HUDEP-2 (cell line): ENCODE data around the gene SKAP1.
A peak's percentile ranks its signal among the peaks of the same experiment; 100 is the strongest.

Source experiments
- DNase-seq, 76 experiments: peaks; one replicate each; lab custom pipeline; 2025; ENCODE audit not compliant: unreplicated experiment in 76 of 76; lab: John Stamatoyannopoulos, UW

The SKAP1 gene

GRCh38 chr17:48429638-48430586 is at the start of gene SKAP1:
Gene SKAP1, minus strand, starts transcription at chr17:48430214.
- peak in 20 of 76 experiments; percentile 1 to 61 (median 12) for DNase-seq

DNA sequence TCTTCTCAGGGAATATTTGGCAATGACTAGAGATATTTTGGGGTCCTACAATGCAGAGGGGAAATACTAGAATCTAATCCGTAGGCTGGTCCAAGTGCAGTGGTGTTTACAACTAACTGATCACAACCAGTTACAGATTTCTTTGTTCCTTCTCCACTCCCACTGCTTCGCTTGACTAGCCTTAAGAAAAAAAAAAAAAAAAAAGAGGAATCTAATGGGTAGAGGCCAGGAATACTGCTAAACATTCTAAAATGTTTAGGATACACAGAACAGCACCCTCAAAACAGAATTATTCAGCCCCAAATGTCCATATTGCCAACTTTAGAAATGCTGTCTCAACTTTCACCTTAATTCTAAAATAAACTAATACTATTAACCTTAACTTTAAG is 49.0 kb upstream of the SKAP1 start:
- DNase-seq = no peak

- DNase-seq = peak in 22 of 76 experiments; percentile 5 to 57 (median 18)
Measured at GRCh38 chr17:48478224-48479013, 48.4 kb upstream of the SKAP1 start.

GRCh38 chr17:48477221-48477620 is 47.2 kb upstream of the SKAP1 start:
- no peak for DNase-seq

DNA sequence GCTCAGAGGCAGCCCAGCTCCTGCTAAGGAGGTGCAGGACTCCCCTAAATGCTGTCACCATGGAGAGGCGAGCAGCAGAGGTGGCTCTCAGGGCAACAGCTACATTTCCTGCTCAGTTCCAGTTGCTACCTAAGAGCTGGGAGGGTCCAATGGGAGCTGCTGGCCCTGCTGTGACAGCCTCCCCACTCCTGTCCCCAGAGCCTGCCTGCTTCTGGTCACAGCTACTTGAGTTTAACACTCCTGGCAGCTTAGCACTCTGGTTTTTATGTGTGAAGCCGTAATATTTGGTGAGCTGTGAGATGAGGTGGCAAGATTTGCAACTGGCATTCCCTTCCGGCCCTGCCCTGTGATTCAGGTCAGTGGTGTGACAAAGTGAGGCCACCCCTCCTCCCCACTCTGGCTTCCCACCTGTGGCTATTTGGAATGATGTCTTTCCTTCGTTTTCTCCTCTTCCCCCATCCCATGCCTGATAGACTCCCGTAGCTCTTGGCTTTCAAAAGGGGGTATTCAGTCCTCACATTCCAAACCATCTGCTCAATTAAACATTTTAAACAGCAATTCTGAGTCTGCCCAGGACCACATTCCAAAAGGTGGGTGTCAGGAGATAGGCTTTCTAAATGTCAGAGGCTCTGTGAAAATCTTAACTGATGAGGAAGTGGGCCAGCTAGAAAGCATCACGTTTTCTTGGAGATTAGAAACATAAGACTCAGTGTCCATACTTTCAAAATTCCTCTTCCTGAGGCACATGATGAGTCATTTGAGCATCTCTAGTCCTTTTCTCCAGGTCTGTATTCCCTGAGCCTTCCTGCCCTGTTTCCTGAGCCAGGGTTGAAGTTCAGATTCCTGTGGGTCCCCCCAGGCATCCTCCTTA is 42.6 kb upstream of the SKAP1 start:
- no peak for DNase-seq

DNA sequence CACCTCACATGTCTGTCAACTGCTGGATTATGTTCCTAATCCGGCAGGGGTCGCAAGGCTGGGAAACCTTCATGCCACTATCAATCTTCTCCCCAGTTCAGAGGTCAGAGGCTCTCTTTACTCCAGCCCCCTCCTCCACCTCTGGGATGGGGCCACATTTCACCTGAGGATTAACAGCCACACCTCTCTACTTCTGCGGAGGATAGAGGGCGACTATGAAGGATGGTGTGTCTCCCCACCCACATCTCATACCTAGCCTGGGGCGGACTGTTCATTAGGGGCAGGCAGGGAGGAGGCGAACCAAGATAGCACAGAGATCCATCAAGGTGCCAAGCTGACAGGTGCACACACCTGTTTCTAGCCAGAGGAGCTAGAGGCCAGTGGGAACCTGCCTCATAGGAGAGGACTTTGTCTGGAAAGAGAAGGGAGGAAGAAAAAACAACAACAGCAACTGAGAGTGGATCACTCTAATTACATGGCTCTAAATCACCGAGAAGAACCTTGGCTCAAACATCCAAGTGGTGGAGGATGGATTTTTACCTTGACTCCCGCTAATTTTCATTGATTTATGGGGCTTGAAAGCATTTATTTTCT is 41.9 kb upstream of the SKAP1 start:
- DNase-seq = no peak

- DNase-seq = no peak
Measured at GRCh38 chr17:48470388-48471034, 40.5 kb upstream of the SKAP1 start.

DNA sequence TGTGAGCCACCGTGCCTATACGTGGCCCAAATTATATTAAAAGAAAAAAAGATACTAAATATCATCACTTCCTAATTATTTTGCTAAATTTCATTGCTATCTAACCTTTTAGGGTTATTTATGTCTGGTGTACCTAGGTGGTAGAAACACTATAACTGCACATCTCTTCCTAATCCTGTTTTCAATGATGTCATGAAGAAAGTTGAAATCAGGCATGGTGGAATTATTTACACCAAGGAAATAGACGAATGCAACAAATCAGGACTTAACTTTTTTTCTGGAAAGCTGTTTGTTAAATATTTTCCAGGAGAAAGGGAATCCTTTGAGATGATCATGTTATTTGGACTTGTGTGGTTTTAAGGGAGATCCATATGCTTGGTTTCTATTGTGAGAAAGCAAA is 39.2 kb upstream of the SKAP1 start:
- no peak for DNase-seq

GRCh38 chr17:48468299-48468698 is 38.3 kb upstream of the SKAP1 start:
- no peak for DNase-seq

DNA sequence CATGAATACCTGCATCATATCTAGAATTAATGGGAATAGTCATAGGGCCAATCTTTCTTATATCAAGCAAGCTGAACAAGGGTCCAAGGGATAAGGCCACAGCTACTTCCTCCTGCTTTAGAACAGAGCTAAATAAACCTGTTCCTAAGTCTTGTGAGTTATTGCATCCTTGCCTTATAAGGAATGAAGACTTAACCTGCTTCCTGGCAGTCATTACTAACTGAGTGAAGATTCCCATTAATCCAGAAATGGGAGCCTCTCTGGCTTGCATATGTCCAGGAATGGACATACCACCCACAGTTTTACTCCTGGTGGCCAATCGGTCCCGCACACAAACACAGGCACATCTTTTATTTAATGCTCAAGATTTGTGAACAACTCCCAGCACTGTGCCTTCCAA is 35.9 kb upstream of the SKAP1 start:
- no peak for DNase-seq

GRCh38 chr17:48463526-48463925 is 33.5 kb upstream of the SKAP1 start:
- no peak for DNase-seq

DNA sequence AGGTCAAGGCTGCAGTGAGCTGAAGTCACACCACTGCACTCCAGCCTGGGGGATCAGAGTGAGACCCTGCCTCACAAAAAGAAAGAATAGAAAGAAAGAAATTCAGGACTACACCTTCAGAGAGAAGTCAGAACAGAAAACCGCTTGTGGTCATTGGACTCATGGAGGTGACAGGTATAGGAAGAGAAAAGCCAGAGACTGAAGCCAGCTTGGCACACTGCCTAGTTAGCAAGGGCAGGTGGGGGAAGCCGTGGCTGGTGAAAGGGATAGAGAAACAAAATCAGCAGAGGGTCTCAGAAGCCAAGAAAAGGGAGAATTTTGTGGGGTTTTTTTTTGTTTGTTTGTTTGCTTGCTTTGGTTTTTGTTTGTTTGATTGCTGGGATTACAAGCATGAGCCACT is 32.9 kb upstream of the SKAP1 start:
- DNase-seq = no peak

DNA sequence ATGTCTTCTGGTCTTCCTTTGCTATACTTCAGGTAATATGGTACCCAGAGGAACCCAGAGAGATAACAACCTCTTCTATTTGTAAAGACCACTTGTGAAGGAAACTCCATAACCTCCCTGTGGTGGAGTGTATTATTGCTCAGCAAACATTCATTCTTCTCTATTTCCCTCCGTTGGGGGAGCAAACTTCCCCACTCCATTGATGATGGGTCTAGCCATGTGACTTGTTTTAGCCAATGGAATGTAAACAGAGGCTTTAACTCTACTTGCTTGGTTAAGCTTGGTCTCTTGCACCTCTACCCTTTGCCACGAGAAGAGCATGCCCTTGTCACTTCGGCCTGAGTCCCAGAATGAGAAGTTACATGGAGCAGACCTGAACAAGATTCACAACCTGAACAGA is 30.0 kb upstream of the SKAP1 start:
- DNase-seq = no peak

GRCh38 chr17:48459070-48459844 is 29.2 kb upstream of the SKAP1 start:
- DNase-seq = no peak

DNA sequence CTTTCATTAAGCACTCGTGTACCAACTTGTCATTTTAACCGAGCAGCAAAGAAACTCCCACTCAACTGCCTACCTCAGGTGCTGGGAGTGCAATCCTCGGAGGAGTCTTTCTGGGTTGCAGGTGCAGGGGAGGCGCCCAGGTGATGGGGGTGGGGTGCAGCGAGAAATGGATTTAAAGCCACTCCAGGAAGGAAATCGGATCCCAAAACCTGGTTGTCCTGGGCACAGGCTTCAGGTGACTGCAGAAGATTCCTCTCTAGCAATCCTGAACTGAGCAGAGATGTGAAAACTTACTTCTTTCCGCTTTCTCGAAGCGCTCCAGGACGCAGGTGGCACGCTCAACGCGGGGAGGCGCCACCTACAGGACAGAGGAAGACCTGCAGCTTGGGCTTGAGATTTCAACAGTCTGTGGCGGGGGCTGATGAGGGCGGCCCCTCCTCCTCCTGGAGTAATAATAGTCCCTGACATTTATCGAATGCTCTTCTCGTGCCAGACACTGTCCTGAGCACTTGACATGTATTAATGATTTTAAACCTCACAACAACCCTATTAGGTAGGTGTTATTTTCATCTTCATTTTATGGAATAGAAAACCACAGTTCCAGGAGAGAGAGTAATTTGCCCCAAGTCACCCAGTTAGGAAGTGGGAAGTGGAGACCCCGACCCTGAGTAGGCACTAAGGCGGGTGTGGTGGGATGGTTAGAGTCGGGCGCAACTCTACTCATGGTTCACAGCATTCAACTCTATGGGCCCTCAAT is 27.2 kb upstream of the SKAP1 start:
- DNase-seq = peak in 48 of 76 experiments; percentile 5 to 64 (median 29)

GRCh38 chr17:48456589-48456988 is 26.6 kb upstream of the SKAP1 start:
- peak in 4 of 76 experiments; percentile 10 to 39 (median 19) for DNase-seq

DNA sequence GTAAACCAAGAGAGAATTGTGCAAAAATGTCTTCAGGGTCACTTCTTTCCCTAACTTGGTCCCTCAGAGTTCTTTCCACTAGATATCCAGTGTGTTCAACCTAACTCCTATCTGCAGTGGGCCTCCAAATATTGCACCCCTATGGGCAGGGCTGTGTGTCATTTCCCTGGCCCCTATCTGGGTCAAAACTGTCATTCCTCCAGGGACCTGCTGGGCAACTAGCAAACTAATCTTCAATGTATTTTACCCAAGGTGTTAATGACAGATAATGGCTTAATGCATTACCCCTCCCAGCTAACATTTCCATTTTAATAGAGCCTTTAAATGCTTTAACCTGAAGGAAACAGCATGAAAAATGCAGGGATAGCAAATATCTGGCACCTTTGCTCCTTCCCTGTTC is 25.8 kb upstream of the SKAP1 start:
- peak in 1 of 76 experiments; percentile 26 for DNase-seq

DNA sequence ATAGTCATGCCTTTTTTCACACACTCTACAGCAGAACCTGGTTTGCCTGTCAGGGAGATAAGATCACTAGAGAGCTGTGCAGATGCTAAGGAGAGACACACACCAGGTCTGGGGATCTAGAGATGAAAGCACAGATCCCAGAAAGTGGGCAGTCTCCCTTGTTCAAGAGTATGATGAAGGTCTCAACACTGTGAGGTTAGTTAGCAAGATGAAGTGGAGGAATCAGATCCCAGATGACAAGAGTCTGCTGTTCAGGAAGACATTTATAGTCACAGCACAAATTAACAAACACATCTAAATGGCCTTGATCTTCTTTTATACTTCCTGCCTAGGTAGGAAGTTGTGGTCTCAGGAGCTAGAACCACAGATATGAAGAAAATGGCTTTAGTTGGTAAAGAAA is 23.4 kb upstream of the SKAP1 start:
- DNase-seq = no peak
